PFSK-1 (cell line): ENCODE results near the gene NAV2.

ENCODE experiments used
- FOXP2 ChIP-seq: optimal IDR thresholded peaks from 2 replicates; pipeline ENCODE3; 2011; ENCODE audit warnings: borderline replicate concordance, control low read depth, inconsistent platforms; ENCODE audit not compliant: insufficient read depth; ENCODE audit errors: extremely low read length, extremely low read depth
- POLR2AphosphoS5 ChIP-seq: IDR thresholded peaks from 2 replicates; pipeline ENCODE4 v1.6.1; 2012; ENCODE audit warnings: low read depth, mild to moderate bottlenecking, control low read depth, low read length, moderate library complexity
- REST ChIP-seq, 2 experiments: IDR thresholded peaks; 2 replicates each; pipeline versions ENCODE4 v1.6.1 to v1.8.0; 2011 to 2012; ENCODE audit warnings: low read depth in 2 of 2, low read length in 2 of 2, control low read depth in 1 of 2, inconsistent platforms in 1 of 2, mild to moderate bottlenecking in 1 of 2, moderate library complexity in 1 of 2; ENCODE audit not compliant: insufficient read depth in 1 of 2
- SIN3A ChIP-seq: IDR thresholded peaks from 2 replicates; pipeline ENCODE4 v1.6.1; 2012; ENCODE audit warnings: mild to moderate bottlenecking, low read length, moderate library complexity, borderline replicate concordance; ENCODE audit not compliant: insufficient read depth
- TAF1 ChIP-seq: IDR thresholded peaks from 2 replicates; pipeline ENCODE4 v1.6.1; 2012; ENCODE audit warnings: low read length, control low read depth, borderline replicate concordance; ENCODE audit not compliant: insufficient read depth

- TF ChIP-seq POLR2AphosphoS5 (no peak), SIN3A (no peak), REST (IDR thresholded peaks at IDR 0.05; ENCODE audit: insufficient read depth in 1 of 2, low read depth in 2 of 2, low read length in 2 of 2) (no peak), TAF1 (no peak), FOXP2 (no peak)
Observed at GRCh38 chr11:19836666-19837065, 124.0 kb downstream of the NAV2 start.
